Astrocyte of the hippocampus (primary cell): ENCODE results near the gene TBX10.
A peak's percentile ranks its signal among the peaks of the same experiment; 100 is the strongest.
"Not testable (repeated sequence)": the region's sequence is repeated elsewhere in the genome, so short reads cannot be mapped to it uniquely, and the experiment has no call there.

Source experiments
- DNase-seq: peaks from one replicate; pipeline ENCODE4 v3.0.0; 2011; ENCODE audit warnings: low read depth, low spot score

The TBX10 gene

DNA sequence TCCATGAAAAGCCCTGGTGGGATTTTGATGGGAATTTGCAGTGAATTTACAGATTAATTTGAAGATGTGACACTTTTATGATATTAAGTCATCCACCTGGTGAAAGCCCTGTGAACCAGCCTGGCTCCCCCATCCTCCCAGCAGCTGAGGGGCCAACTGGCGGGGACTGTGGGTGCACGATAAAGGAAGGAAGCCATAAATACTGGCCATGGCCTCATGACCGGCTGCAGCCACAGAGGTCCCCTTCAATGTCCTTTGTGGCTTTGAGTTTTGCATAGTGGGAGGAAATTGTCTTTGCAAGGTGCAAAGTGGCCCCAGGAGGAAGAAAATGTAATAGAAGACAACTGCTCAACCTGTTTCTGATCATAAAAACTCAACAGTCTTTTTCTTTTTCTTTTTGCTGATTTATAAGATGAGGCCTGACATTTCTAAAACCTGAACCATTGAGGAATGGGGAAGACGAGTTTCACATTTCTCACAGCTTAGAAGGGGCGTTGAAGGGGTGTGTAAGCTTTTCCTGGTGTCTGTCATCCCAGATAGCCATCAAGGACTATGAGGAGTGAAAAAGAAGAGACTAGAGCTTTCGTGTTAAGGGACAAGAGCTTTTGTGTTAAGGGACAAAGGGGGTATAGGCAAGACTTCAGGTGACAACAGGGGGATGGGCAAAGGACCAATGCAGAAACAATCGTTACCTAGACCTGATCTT lies 39.1 kb downstream of the TBX10 start:
- no peak for DNase-seq

DNA sequence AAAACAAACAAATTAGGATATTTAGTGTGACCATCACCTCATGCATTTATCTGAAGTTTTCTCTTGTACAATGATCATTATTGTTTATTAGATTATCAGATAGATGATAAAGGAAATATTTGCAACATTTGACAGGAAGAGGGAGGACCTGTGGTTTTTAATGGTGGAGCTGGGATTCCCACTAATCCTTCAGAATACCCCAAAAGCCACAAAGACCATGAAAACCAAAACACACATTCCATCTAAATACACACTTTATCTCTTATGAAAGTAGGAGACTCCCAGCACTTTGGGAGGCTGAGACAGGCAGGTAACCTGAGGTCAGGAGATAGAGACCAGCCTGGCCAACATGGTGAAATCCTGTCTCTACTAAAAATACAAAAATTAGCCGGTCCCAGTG lies 40.4 kb downstream of the TBX10 start:
- no peak for DNase-seq

DNA sequence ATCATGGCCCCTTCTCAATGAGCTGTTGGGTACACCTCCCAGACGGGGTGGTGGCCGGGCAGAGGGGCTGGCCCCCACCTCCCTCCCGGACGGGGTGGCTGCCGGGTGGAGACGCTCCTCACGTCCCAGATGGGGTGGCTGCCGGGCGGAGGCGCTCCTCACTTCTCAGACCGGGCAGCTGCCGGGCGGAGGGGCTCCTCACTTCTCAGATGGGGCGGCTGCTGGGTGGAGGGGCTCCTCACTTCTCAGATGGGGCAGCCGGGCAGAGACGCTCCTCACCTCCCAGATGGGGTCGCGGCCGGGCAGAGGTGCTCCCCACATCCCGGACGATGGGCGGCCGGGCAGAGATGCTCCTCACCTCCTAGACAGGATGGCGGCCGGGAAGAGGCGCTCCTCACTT lies 41.6 kb downstream of the TBX10 start:
- DNase-seq: not testable (repeated sequence)

DNA sequence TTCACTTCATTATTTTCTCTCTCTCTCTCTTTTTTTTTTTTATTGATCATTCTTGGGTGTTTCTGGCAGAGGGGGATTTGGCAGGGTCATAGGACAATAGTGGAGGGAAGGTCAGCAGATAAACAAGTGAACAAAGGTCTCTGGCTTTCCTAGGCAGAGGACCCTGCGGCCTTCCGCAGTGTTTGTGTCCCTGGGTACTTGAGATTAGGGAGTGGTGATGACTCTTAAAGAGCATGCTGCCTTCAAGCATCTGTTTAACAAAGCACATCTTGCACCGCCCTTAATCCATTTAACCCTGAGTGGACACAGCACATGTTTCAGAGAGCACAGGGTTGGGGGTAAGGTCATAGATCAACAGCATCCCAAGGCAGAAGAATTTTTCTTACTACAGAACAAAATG lies 42.1 kb downstream of the TBX10 start:
- DNase-seq: not testable (repeated sequence)

DNA sequence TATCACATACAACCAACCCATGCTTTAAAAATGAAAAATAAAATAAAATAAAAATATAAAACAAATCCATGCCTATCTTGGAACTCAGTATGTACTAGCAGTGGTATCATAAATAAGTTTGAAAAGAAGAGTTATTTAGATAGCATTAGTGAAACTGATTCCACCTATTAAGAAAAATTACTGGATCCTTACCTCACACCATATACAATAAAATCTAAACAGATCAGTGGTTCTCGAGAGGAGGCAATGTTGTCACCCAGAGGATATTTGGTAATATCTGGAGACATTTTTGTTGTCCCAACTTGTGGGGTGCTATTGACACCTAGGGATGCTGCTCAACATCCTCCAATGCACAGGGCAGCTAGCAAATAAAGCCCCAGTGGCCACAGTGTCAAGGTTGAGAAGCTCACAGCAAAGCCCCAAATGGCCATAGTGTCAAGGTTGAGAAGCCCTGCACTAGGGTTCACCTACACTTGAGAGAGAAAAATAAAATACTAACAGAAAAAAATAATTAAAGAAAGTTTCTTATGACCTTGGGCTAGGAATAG lies 42.7 kb downstream of the TBX10 start:
- no peak for DNase-seq

DNA sequence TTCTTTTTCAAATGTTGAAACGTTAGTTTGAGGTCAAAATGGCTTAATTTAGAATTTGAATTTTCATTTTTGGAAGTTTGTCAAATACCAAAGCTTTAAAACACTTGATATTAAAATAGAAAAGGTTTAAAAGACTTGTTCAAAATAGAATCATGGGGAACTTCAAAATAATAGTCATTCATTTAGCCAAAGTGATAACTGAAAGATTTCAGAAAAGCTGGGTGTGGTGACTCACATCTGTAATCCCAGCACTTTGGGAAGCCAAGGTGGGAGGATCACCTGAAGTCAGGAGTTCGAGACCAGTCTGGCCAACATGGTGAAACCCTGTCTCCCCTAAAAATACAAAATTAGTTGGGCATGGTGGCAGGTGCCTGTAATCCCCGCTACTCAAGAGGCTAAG lies 45.1 kb downstream of the TBX10 start:
- DNase-seq: no peak

DNA sequence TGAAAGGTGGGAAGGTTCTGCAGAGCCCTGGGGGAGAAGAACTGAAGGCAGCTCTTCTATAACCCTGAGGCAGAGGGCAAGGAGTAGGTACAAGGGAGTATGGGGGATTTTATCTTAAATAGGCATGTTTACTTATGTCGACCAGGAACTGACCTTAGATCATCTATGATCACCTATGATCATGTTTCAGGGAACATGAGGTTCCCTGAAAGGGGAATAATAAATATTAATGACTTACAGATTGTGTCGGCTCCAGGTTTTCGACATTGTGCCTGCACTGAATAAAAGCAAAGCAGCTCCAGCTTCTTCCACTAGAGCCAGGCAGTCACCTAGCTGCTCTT lies 46.0 kb downstream of the TBX10 start:
- DNase-seq: no peak

DNA sequence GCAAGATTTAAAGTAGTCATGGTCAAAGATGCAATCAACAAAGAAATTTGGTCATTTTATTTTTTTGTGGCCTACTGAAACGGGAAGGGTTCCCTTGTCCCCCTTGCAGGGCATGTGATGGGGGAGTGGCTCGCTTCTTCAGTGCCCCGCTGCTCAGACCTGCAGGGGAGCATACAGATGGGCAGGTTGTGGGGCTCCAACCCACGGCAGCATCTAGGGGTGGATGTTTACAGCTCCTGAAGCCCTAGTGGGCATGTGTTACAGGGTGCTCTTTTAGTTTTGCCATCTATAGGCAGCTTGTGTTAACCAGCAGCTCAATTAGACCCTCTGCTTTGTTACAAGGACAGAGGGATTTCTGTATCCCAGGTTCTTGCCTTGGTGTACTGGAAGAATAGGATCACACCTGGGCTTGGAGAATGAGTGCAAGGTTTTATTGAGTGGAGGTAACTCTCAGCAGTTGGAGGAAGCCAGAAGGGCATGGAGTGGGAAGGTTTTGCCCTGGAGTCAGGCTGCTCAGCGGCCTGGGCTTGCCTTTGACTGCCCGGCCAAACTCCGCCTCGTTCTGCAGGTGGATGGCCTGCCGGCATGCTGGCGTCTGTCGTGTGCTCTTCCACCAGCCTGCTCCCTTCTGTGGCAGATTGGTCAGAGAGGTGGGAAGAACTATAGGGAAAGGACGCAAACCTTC lies 46.5 kb downstream of the TBX10 start:
- DNase-seq: no peak

DNA sequence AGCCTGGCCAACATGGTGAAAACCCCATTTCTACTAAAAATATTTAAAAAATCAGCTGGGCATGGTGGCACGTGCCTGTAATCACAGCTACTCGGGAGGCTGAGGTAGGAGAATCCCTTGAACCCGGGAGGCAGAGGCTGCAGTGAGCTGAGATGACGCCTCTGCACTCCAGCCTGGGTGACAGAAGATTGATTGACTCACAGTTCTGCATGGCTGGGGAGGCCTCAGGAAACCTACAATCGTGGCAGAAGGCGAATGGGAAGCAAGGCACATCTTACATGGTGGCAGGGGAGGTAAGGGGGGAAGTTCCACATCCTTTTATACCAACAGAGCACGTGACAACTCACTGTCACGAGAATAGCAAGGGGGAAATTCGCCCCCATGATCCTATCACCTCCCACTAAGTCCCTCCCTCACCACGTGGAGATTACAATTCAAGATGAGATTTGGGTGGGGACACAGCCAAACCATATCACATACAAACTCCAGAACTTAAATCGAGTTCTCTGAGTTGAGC lies 50.6 kb downstream of the TBX10 start:
- DNase-seq: not testable (repeated sequence)

DNA sequence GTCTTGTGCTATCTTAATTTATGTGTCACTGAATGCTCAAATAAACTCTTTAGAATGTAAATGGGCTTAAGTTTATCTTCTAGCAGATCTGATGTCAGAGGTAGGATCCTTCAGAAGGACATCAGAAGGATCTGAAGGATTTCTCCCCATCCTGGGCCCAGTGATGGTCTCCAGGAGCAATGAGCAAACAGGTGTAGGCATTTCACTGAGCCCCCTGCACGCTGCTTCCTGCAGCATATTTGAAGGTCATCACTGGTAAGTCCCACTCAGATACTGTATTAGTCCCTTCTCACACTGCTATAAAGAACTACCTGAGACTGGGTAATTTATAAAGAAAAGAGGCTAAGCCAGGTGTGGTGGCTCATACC lies 51.4 kb downstream of the TBX10 start:
- no peak for DNase-seq

DNA sequence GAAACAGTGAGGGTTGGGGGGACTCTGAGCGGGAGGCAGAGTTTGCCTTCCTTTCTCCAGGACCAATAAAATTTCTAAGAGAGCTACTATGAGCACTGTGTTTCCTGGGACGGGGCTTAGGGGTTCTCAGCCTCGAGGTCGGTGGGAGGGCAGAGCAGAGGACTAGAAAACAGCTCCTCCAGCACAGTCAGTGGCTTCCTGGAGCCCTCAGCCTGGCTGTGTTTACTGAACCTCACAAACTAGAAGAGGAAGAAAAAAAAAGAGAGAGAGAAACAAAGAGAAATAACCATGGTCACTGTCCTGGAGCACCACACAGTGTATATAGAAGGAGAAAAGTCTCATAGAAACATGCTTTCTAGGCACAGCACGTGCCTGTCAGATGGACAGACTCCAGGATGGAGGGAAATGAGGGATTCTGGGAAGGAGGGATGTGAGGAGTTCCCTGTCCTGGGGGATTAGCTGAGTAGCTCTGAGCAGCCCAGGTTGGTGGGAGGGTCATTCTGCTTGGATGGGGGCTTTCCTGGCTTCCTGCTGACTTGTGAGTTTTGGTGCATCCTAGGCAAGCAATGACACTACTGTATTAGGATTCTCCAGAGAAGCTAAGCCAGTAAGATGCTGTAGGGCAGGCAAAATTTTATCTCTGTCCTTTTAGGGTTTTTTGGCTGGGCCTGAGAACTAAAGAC lies 52.9 kb downstream of the TBX10 start:
- DNase-seq: no peak

DNA sequence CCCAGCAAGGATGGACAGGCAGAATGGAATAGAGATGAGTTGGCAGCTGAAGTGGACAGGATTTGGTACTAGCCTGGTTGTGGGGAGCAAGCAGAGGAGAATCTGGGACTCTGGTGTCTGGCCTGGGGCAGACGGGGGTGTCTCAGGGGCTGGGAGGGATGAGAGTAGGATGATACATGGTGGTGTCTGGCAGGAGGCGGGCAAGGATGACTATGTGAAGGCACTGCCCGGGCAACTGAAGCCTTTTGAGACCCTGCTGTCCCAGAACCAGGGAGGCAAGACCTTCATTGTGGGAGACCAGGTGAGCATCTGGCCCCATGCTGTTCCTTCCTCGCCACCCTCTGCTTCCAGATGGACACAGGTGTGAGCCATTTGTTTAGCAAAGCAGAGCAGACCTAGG lies 53.7 kb downstream of the TBX10 start:
- no peak for DNase-seq

DNA sequence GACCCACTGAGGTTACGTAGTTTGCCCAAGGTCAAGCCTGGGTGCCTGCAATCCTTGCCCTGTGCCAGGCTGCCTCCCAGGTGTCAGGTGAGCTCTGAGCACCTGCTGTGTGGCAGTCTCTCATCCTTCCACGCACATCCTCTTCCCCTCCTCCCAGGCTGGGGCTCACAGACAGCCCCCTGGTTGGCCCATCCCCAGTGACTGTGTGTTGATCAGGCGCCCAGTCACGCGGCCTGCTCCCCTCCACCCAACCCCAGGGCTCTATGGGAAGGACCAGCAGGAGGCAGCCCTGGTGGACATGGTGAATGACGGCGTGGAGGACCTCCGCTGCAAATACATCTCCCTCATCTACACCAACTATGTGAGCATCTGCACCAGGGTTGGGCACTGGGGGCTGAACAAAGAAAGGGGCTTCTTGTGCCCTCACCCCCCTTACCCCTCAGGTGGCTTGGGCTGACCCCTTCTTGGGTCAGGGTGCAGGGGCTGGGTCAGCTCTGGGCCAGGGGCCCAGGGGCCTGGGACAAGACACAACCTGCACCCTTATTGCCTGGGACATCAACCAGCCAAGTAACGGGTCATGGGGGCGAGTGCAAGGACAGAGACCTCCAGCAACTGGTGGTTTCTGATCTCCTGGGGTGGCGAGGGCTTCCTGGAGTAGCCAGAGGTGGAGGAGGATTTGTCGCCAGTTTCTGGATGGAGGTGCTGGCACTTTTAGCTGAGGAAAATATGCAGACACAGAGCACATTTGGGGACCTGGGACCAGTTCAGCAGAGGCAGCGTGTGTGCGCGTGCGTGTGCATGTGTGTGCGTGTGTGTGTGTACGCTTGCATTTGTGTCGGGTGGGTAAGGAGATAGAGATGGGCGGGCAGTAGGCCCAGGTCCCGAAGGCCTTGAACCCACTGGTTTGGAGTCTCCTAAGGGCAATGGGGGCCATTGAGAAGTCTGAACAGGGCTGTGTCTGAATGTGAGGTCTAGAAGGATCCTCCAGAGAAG lies 54.4 kb downstream of the TBX10 start:
- no peak for DNase-seq

DNA sequence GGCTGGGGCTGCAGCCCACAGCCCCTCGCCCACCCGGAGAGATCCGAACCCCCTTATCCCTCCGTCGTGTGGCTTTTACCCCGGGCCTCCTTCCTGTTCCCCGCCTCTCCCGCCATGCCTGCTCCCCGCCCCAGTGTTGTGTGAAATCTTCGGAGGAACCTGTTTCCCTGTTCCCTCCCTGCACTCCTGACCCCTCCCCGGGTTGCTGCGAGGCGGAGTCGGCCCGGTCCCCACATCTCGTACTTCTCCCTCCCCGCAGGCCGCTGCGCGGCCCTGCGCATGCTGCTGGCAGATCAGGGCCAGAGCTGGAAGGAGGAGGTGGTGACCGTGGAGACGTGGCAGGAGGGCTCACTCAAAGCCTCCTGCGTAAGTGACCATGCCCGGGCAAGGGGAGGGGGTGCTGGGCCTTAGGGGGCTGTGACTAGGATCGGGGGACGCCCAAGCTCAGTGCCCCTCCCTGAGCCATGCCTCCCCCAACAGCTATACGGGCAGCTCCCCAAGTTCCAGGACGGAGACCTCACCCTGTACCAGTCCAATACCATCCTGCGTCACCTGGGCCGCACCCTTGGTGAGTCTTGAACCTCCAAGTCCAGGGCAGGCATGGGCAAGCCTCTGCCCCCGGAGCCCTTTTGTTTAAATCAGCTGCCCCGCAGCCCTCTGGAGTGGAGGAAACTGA lies 55.2 kb downstream of the TBX10 start:
- DNase-seq: peak; percentile 78

DNA sequence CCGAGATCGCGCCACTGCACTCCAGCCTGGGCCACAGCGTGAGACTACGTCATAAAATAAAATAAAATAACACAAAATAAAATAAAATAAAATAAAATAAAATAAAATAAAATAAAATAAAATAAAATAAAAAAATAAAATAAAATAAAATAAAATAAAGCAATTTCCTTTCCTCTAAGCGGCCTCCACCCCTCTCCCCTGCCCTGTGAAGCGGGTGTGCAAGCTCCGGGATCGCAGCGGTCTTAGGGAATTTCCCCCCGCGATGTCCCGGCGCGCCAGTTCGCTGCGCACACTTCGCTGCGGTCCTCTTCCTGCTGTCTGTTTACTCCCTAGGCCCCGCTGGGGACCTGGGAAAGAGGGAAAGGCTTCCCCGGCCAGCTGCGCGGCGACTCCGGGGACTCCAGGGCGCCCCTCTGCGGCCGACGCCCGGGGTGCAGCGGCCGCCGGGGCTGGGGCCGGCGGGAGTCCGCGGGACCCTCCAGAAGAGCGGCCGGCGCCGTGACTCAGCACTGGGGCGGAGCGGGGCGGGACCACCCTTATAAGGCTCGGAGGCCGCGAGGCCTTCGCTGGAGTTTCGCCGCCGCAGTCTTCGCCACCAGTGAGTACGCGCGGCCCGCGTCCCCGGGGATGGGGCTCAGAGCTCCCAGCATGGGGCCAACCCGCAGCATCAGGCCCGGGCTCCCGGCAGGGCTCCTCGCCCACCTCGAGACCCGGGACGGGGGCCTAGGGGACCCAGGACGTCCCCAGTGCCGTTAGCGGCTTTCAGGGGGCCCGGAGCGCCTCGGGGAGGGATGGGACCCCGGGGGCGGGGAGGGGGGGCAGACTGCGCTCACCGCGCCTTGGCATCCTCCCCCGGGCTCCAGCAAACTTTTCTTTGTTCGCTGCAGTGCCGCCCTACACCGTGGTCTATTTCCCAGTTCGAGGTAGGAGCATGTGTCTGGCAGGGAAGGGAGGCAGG lies 56.0 kb downstream of the TBX10 start, which contains the start of gene GSTP1:
Gene GSTP1, plus strand, starts transcription at position 566 of the 958 bp plus-strand sequence. Its CDS starts 32 bp downstream, at position 598.
- DNase-seq: peak; percentile 98

DNA sequence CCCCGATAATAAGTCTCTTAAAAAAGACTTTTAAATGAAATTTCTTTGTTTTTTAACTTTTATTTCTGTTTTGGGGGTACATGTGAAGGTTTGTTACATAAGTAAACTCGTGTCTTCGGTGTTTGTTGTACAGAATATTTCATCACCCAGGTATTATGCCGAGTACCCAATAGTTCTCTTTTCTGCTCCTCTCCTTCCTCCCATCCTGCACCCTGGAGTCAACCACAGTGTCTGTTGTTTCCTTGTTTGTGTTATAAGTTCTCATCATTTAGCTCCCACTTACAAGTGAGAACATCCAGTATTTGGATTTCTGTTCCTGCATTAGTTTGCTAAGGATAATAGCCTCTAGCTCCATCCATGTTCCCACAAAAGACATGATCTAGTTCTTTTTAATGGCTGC lies 57.6 kb downstream of the TBX10 start:
- DNase-seq: no peak

DNA sequence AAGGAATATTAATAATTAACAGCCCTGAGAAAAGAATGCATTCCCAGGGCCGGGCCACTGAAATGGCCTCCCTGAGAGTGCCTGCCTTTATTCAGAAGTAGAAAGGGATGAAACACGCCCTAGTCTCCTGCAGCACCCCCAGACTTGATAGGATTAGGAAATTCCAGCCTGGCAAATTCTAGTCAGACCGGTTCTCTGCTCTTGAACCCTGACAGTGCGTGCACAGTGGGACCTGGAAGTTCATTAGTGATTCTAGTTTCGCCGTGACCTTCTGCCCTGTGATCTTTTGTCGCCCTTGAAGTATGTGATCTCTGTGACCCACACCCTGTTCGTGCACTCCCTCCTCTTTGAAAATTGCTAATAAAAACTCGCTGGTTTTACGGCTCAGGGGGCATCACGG lies 58.1 kb downstream of the TBX10 start:
- DNase-seq: no peak
